Measurements from ENCODE around the gene TLR5.

- no peak for TF ChIP-seq POLR2A (IDR thresholded peaks at IDR 0.05)
- TF ChIP-seq, protein P1, sequence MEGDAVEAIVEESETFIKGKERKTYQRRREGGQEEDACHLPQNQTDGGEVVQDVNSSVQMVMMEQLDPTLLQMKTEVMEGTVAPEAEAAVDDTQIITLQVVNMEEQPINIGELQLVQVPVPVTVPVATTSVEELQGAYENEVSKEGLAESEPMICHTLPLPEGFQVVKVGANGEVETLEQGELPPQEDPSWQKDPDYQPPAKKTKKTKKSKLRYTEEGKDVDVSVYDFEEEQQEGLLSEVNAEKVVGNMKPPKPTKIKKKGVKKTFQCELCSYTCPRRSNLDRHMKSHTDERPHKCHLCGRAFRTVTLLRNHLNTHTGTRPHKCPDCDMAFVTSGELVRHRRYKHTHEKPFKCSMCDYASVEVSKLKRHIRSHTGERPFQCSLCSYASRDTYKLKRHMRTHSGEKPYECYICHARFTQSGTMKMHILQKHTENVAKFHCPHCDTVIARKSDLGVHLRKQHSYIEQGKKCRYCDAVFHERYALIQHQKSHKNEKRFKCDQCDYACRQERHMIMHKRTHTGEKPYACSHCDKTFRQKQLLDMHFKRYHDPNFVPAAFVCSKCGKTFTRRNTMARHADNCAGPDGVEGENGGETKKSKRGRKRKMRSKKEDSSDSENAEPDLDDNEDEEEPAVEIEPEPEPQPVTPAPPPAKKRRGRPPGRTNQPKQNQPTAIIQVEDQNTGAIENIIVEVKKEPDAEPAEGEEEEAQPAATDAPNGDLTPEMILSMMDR (IDR thresholded peaks at IDR 0.05), result no peak
Observed at GRCh38 chr1:223136086-223136485, 7.0 kb downstream of the TLR5 start.
